Adrenal gland (tissue), 5 donors: Measurements from ENCODE around the gene TPI1.

Experiments
- CTCF ChIP-seq, 6 experiments: fragments of 450-650 bp in 4 of 6; fragments of 200-600 bp in 2 of 6; sonication (generic) in 1 of 6; IDR thresholded peaks; 1 replicate in 5 of 6; 2 replicates in 1 of 6; pipeline versions ENCODE4 v1.5.1 to v1.8.0; 2016 to 2021; ENCODE audit warnings: antibody characterized with exemption in 6 of 6, mild to moderate bottlenecking in 2 of 6, moderate library complexity in 1 of 6
- POLR2A ChIP-seq, 2 donors: fragments of 450-650 bp; IDR thresholded peaks; one replicate each; pipeline ENCODE4 v1.6.1; 2017; ENCODE audit warnings: antibody characterized with exemption in 2 of 2, mild to moderate bottlenecking in 2 of 2, moderate library complexity in 1 of 2
- donor health status: DM: no; HTN: no; CAD: no.

DNA sequence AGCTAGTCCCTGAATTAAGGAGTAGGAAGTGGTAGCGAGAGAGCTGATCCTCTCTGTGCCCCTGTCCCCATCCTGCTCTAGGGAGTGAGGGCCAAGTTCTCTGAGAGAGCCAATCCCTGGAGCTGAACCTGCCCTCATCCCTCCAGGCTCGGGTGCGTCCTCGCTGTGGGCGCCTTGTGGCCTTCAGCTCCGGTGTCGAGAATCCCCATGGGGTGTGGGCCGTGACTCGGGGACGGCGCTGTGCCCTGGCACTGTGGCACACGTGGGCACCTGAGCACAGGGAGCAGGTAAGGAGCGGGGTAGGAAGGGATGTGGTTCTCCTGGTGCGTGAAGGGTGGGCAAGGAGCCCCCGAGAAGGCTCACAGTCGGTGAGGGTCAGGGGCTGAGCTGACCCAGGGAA is 28.5 kb upstream of the TPI1 start:
- TF ChIP-seq CTCF (IDR thresholded peaks at IDR 0.05) (no peak), POLR2A (IDR thresholded peaks at IDR 0.05) (no peak)
